CD4-positive, alpha-beta T cell treated with Interleukin-17A for 1 hour (primary cell): ENCODE data around the gene AFTPH.

Experiments
- DNase-seq: peaks from one replicate; pipeline ENCODE4 v3.0.0-alpha.2; 2020

Gene AFTPH

DNA sequence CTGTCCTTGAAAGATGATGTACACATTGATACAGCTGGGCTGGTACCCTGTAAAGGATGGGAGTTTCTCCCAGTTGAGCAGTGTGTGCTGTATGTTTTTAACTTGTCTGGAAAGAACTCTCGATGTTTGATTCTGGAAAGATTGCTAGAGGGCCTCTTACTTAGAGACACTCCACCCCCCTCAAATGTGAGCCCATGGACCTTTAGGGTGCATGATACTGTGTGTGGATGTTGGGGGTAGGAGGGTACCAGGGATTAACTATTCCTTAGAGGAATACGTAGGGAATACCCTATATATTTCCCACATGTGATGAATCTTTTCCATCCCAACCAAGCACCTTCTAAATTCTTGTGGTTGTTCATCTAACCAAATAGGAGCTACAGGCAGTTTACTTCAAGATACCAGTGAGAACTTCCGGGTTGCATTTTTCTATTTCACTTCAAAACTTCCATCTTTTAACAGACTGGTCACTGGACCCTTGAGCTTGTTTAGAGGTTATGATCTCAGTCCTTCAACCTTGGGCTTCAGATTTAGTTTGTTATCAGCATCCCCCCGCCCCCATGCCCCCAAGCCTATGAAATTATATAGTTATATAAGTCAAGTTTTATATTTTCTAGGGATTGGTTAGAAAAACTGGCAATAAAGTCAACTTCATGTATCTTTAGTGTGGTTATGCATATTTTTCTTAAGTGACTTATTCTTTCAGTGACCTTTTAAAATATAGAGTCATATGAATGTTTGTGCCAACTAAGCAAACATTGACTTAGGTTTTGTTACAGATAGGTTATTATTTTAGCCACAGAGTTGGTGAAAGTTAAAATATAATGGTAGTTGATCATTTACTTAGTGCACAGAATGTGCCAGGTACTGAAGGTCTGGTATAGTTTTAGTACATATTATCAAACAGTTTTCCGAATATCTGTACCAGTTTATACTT is 18.2 kb downstream of the AFTPH start:
- DNase-seq = no peak

DNA sequence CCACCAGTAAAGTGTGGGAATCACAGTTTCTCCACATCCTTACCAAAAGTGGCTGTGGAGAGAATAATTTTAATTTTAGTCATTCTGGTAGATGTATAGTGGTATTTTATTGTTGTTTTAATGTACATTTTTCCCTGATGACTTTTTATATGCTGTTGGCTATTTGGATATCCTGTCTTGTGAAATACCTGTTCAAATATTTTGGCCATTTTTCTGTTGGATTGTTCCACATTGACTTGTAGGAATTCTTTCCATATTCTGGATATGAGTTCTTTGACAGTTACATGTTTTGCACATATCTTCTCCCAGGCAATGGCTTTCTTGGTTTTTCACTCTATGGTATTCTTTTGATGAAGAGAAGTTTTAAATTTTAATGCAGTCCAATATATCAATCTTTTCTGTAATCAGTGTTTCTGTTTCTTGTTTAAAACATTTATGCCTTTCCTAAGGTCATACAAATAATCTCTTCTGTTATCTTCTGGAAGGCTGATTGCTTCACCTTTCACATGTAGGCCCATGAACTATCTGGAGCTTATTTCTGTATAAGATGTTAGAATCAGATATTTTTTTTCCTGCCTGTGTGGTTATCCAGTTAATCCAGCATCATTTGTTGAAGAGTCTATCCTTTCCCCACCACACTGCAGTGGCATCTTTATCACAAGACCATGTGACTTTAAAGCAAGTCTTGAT is 19.0 kb downstream of the AFTPH start:
- DNase-seq = no peak

DNA sequence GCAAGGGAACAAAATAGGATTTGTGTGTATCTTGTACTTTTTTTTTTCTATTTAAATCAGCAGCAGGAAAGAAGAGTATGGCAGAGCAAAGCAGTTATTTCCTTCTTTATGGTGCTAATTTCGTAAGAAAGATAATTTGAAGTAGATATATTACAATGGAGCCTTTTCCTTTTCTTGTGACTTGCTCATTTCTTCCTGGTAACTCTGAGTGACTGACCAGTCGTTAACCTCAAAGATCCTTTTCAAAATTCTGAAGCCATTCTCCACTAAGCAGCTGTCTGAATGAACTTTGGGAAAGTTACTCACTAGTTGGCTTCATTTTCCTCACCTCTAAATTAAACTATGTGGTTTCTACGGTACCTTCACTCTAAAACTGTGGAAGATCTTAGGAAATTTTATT is 24.6 kb downstream of the AFTPH start:
- no peak for DNase-seq

DNA sequence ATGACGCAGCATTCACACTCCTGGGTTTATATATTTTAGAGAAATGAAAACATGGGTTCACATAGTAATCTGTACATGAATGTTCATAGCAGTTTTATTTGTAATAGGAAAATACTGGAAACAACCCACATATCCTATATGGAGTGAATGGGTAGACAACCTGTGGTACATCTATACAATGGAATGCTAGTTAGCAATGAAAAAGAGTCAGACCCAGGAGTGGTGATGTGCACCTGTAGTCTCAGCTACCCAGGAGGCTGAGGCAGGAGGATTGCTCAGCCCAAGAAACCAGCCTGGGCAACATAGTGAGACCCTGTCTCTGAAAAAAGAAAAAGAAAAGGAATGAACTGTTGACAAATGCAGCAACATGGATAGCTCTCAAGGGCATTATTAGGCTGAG is 25.9 kb downstream of the AFTPH start:
- DNase-seq = no peak

DNA sequence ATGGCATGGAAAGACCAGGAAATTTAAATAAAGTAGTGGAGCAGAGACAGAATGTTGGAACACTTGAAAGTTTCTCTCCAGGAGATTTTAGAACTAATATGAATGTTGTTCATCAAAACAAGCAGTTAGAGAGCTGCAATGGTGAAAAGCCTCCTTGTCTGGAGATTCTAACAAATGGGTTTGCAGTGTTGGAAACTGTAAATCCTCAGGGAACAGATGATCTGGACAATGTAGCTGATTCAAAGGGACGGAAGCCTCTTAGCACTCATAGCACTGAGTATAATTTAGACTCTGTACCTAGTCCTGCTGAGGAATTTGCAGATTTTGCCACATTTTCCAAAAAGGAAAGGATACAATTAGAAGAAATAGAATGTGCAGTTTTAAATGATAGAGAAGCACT is 27.7 kb downstream of the AFTPH start:
- DNase-seq = no peak

DNA sequence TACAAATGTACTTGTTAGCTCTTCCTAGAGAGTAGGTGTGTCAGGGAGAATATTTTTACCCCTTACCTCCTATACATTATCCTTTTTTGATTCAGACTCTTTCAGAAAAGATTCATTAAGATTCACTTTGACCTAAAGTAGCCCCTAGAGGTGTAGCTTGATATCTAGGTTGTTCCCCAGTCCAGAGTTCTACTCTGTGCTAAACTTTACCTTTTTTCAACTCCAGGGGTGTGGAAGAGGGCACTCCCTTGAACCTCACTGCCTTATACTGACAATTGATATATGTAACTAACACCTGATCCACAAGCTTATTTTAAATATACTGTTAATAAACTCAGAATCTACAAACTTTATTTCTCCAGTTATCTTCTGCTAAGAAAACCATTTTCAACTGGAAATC is 30.0 kb downstream of the AFTPH start:
- DNase-seq = no peak

DNA sequence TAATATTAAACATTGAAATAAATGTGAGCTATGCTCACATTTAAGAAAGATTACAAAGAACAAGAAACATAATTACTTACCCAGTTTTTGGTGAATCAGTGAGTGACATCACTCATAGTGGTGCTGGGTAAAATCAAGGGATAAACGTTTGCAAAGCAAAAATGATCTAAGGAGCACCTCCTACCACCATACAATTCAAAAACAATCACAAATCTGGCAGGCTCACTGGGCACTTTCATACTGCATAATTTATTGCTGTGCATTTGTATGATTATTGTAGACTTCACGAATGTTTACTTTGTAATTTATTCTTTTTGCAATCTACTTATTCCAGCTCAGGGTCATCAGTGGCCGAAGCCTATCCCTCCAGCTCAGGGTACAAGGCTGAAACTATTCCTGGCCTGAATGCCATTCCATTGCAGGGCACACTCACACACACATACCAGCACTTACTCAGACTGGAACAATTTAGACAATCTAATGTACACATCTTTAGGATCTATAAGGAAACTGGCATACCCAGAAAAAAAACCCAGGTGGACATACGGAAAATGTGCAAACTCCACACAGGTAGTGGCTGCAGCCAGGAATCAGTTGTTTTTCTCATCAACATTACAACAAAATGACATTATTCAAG is 34.4 kb downstream of the AFTPH start:
- DNase-seq = no peak

DNA sequence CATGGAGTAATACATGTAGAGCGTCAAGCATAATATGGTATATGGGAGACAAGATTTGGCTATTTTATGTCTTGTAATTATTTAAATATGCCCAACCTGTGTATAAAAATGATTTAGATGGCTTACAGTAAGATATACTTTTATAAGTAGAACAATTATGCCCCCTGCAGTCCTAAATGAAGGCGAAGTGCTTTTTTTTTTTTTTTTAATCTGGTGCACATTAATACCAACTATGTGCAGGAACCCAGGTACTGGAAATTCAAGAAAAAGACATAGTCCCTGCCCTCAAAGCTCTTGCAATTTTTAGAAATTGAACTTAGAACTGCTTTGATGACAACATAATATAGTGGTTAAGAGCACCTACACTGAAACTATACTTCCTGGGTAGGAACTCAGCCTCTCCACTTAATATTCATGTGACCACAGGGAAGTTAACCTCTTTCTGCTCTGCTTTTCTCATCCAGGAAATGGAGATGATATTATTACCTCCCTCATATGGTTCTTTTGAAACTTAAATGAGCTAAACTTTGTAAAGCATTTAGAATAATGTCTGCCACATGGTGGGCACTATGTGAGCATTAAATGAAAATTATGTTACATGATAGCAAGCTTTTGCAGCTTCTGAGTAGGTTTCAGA is 38.1 kb downstream of the AFTPH start:
- peak; percentile 62 for DNase-seq

DNA sequence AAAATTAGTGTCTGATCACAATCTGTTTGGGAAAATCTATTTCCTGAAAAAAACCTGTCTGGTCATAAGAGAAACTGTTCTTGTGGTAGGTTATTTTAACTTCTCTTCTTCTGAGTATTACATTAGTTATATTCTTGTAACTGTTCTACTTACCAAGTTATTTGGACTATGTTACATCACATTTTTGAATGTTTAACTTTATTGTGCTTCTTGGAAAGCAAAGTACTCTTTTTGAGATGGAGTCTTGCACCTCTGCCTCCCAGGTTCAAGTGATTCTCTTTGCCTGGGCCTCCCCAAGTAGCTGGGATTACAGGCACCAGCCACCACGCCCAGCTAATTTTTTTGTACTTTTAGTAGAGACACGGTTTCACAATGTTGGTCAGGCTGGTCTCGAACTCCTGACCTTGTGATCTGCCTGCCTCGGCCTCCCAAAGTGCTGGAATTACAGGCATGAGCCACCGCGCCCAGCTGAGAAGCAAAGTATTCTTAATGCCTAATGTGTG is 39.4 kb downstream of the AFTPH start:
- no peak for DNase-seq

DNA sequence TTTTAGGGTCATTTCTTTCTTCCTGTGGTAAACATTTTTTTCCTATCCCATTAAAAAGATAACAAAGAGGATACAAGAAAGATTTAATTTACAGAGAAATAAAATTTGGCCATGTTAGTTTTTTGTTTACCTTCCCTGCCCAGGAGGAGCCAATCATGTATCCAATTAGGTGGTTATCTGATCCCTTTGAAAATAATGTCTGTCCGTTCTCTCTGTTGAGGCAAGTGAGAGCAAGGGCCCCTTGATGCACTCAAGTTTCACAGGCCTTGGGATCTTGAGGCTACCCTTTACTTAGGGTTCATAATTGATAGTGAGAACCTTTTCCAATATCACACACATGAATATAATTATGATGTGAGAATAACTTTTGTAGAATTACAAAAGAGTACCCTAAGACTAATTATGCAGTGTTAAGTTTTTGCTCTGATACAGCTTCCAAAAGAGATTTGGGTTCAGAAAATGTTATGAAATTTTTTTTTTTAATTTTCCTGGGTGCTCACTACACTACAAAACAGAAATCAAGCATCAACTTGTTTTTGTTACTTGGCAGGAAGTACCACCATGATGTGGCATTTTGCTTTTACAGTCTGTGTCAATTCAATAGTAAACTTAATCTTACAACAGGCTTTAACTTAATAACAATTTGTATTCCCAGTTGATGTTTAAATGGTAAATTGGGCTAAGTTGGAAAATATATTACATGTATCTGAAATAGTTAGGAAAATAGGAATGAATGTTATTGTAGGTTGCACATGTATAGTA is 42.0 kb downstream of the AFTPH start:
- DNase-seq = no peak

DNA sequence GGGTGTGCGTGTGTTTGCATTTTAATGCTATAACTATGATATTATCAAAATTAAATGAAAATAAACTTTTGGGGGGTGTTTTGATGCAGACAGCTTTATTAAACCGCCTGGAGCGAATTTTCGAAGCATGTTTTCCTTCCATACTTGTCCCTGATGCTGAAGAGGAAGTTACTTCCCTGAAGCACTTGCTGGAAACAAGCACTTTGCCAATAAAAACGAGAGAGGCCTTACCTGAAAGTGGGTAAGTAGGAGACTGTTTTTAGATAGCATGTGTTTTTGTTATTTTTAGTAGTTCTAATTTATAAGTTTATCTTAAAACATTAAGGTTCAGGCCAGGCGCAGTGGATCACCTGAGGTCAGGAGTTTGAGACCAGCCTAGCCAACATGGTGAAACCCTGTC is 43.3 kb downstream of the AFTPH start:
- no peak for DNase-seq

DNA sequence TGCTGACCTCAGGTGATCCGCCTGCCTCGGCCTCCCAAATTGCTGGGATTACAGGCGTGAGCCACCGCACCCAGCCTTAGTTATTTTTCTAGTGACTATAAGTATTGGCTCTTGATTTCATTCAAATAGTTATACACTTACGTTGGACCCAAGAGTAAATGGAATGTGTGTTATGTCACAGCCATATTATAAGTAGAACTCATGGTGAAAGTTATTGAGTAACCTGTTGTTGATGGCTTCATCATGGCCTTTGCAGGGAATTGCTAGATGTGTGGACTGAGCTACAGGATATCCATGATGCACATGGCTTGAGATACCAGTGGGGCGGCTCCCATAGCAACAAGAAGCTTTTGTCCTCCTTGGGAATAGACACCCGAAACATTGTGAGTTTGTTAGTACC is 44.7 kb downstream of the AFTPH start:
- DNase-seq = no peak

DNA sequence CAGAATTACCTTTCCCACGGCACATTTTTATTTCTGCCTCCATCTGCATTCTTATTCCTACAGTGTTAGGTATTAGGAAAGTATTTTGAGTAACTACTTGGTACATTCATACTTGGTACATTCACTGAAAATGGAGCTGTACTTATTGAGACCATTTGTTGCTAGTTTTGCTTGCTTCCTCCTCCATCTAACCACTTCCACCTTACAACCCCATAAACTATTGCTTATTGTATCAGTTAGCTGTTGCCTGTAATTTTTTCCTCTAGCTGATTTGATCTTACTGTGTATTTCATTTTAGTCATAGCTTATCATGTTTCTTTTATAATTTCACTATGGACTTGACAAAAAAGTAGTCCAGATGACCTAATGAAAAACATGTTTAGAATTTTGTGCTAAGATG is 50.7 kb downstream of the AFTPH start:
- no peak for DNase-seq

DNA sequence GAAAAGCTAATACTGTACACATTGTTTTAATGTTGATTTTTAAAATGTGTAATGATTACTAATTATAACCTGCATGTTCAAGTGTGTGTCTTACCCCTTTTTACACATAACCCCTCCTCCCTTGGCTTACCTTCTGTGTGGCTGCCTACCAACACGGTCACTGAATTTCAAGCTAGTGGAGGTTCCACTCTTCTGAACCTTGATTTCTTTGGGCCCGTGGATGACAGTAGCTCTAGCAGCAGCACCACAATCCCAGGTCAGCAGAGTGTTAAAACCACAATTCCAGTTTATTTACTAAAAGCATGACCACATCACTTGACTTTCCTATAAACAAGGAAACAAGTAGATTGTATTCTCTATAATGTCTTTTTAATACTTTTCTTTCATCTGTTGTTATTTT is 56.9 kb downstream of the AFTPH start:
- no peak for DNase-seq

DNA sequence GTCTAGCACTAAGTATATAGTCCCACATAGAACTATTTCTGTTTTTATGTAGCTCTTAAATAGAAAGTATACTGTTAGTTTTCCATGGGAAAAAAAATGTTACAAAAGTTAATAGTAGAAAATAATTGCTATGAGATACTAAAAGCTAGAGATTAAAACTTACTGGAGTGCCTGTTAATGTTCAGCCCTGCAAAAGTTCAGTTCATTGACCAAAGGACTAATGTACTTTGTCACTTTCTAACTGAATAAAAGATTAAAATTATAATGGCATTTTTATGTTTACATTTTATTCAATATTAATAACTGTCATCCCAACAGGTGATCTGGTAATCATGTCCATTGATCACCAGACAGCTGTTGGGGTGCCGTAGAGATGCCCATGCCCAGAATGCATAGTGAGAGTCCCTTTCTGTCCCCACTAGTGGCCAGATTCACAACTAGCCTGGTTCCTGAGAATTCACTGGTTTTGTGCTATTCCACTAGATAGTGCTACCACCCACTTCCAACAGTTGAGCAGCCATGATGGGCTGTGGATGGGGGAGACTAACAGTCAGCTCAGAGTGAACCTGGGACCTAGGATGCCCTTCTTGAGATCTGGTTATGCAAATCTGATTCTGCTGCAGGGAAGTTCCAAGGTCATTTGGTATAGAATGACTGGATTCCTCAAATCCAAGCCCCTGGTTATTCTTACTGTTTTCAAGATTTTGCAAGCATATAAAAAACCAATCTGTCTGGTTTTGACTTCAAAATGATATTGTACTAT is 57.8 kb downstream of the AFTPH start:
- DNase-seq = no peak

DNA sequence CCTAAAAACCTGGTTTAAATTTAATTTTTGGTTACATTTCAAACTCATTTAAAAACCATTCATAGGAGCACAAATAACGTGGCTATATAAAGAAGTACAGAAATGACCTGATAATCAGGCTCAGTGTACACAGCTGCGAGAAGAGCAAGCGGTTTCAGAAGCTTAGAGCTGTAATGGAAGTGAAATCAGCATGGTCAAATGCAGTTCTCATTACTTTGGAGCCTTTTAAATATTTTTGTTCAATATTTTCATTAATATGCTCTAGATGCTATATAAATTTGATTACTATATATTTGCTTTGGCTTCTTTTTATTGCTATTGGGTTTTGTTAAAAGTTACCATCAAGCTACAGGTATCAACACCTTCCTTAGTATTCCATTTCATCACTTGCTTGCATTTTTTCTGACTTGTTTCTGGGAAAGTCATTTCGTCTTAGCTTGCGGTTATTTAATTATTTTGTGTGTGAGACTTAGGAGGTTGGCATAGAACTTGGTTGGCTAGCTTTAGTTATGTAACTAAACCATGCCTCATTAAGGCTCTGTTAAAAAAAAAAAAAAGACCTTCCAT is 58.7 kb downstream of the AFTPH start:
- DNase-seq = no peak

DNA sequence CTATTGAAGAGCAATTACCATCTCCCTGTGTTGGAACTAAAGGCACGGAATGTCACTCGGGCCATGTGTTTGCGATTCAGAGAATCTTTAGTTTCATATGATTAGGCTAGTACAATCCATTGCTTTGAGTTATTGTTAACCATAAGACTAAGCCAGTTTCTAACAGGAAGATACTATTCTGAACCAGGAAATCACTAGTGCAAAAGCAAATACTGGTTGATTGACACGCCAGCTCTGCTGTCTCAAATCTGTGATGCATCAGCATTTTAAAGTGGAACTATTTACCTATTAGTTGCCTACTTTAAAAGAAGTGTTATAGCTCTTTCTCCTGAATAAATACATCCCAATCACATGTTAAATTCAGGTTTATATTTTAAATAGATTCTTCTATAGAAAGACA is 61.9 kb downstream of the AFTPH start:
- DNase-seq = no peak

DNA sequence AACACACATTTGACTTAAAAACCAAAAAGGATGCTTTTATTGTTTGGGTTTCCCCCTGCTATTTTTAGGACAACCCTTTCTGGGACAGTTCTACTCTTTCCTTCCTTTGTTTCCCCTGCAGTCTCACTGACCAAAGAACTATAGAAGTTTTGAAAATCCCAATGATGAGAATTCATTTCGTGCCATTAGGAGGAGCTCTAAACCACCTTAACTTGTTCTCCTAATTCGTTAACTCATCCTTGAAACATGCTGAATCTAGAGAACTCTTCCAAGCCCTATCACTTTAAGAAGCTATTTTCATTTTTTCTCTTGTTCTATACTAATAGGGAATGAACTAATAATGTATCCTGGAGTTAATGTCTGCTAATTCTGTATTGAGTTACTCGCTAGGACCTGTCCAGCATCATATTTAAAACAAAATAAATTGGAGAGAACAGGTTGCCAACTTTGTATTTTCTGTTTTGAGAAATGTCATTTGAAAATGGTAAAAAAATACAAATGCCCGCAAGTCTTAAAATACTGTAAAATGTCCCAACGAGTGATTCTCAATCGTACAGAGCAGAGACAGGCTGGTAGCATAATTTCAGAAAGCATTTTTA is 62.9 kb downstream of the AFTPH start:
- DNase-seq = peak; percentile 61

DNA sequence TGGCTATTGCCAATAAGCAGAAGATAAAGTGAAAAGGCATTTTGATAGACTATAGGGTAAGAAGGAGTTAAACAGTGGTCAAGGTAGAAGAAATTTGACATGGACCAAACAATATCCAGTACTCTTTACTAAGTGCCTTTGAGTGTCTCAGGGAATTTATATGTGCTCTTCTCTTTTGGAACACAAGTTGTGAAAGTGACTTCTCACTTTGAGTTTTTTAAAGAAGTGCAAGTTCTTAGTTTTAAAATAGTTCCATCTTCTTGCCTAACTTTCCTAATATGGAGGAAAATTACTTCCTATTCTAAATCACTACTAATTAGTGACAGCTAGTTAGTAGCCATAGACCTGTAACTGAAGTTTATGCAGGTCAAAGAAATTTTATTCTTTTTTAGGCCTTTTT is 63.4 kb downstream of the AFTPH start:
- no peak for DNase-seq

DNA sequence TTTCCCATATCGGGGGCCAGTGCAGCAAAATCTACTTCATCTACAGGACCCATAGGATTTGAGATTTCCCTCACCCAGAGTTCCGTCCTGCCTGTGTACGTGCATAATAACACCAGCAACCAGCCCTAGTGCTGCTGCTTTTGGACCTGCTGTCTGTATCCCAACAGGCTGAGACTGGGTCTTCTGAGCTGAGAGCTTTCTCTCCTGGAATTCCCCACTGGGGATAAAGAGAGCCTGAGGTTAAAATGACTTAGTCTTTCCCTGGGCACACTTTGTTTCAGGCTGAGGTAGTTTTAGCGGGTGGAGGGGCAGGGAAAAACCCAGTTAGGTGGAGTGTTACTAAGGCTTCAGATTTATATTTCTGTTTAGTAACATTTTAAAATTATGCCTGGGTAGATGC is 67.1 kb downstream of the AFTPH start:
- DNase-seq = no peak
